MM.1S (cell line): ENCODE data around the gene IFT25.
A peak's percentile ranks its signal among the peaks of the same experiment; 100 is the strongest.
"Not testable (repeated sequence)": the region's sequence is repeated elsewhere in the genome, so short reads cannot be mapped to it uniquely, and the experiment has no call there.

Source experiments
- DNase-seq: peaks from one replicate; pipeline ENCODE4 v3.0.0-alpha.2; 2015
- H2AFZ ChIP-seq: fragments of 300-600 bp; sonication (generic); 2 replicates; pipeline ENCODE4 v1.6.0; 2016; ENCODE audit warnings: antibody characterized with exemption, low read length
- H3F3A ChIP-seq: fragments of 300-600 bp; sonication (generic); 2 replicates; pipeline ENCODE4 v1.6.1; 2016; ENCODE audit warnings: mild to moderate bottlenecking, antibody characterized with exemption, low read length, moderate library complexity, mixed read lengths; ENCODE audit not compliant: insufficient read depth
- H3K27ac ChIP-seq: fragments of 300-600 bp; sonication (generic); 2 replicates; pipeline ENCODE4 v1.5.1; 2016; ENCODE audit warnings: mild to moderate bottlenecking, low read length
- H3K27me3 ChIP-seq: fragments of 300-600 bp; sonication (generic); replicated peaks from 2 replicates; pipeline ENCODE4 v1.6.0; 2016; ENCODE audit warnings: low read length; ENCODE audit not compliant: insufficient read depth
- H3K36me3 ChIP-seq: fragments of 300-600 bp; sonication (generic); replicated peaks from 2 replicates; pipeline ENCODE4 v1.6.1; 2016; ENCODE audit warnings: mild to moderate bottlenecking, low read length, mixed read lengths; ENCODE audit not compliant: insufficient read depth
- H3K4me1 ChIP-seq: fragments of 300-600 bp; sonication (generic); 2 replicates; pipeline ENCODE4 v1.6.1; 2016; ENCODE audit warnings: low read length, mixed read lengths
- H3K4me2 ChIP-seq: fragments of 300-600 bp; sonication (generic); 2 replicates; pipeline ENCODE4 v1.6.0; 2016; ENCODE audit warnings: low read depth, low read length
- H3K4me3 ChIP-seq: fragments of 300-600 bp; sonication (generic); 2 replicates; pipeline ENCODE4 v1.5.1; 2016; ENCODE audit warnings: low read length, mixed read lengths
- H3K79me2 ChIP-seq: fragments of 300-600 bp; sonication (generic); 2 replicates; pipeline ENCODE4 v1.6.1; 2016; ENCODE audit warnings: mixed run types, low read length, mixed read lengths
- H3K9ac ChIP-seq: fragments of 300-600 bp; sonication (generic); 2 replicates; pipeline ENCODE4 v1.6.1; 2016; ENCODE audit warnings: low read length, mixed read lengths
- H3K9me2 ChIP-seq: fragments of 300-600 bp; sonication (generic); replicated peaks from 2 replicates; pipeline ENCODE4 v1.6.1; 2016; ENCODE audit warnings: mild to moderate bottlenecking, low read length, mixed read lengths; ENCODE audit not compliant: insufficient read depth
- H3K9me3 ChIP-seq: fragments of 300-600 bp; sonication (generic); replicated peaks from 2 replicates; pipeline ENCODE4 v1.6.1; 2016; ENCODE audit warnings: mild to moderate bottlenecking, low read length, mixed read lengths; ENCODE audit not compliant: insufficient read depth
- H4K20me1 ChIP-seq: fragments of 300-600 bp; sonication (generic); 2 replicates; pipeline ENCODE4 v1.6.1; 2016; ENCODE audit warnings: mild to moderate bottlenecking, low read length, moderate library complexity, mixed read lengths; ENCODE audit not compliant: insufficient read depth
- CTCF ChIP-seq: fragments of 300-600 bp; sonication (generic); IDR thresholded peaks from 2 replicates; pipeline ENCODE4 v1.5.1; 2016; ENCODE audit warnings: antibody characterized with exemption, low read length, mixed read lengths
- EZH2 ChIP-seq: fragments of 300-600 bp; sonication (generic); optimal IDR thresholded peaks from 2 replicates; pipeline ENCODE3; 2017; ENCODE audit warnings: low read depth, mild to moderate bottlenecking, antibody characterized with exemption, low read length, mixed read lengths
- EZH2phosphoT487 ChIP-seq: fragments of 300-600 bp; sonication (generic); IDR thresholded peaks from 2 replicates; pipeline ENCODE4 v1.6.1; 2018; ENCODE audit warnings: antibody characterized with exemption, low read length

IFT25 gene

DNA sequence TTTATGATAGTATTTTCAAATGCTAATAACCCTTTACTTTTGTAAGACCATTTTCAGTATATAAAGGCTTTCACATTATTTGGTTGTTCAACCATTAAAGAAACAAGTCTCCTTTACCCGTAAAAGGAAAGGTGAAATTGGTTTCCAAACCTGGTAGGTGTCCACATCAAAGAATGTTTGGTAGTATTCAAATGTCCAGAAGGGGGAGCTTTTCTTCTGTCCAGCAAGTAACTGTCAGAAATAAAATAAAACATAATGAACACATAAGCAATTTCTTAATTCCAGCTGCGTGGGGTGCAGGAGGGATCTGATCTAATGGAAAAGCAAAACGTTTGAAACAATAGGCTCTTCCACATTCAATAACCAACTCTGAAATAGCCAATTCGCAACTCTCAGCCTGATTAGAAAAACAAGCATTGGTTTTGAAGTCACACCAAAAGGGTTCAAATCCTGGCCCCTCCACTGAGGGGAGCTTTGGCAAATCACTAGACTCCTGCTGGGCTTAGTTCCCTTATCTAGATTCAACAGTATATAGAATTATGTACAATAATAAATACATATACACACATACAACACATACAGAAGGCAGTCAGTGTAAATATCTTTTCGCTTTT lies 66.9 kb downstream of the IFT25 start:
- Histone ChIP-seq H2AFZ (no peak overlapping the region), H3K4me3 (no peak overlapping the region), H3K36me3 (0 out of 2 replicates have a peak, but pooled peaks cover 3% of the 10 kb centered on the region), H3K79me2 (no peaks in the 10 kb centered on the region), H3K9me2 (no peaks in the 10 kb centered on the region), H3F3A (no peaks in the 10 kb centered on the region), H3K9me3 (no peaks in the 10 kb centered on the region), H3K27me3 (no peaks in the 10 kb centered on the region), H4K20me1 (no peaks in the 10 kb centered on the region), H3K4me2 (no peak overlapping the region), H3K9ac (no peak overlapping the region), H3K4me1 (no peaks in the 10 kb centered on the region), H3K27ac (no peak overlapping the region)
- no peak for TF ChIP-seq EZH2
- TF ChIP-seq CTCF, result peak; percentile 74
- TF ChIP-seq EZH2phosphoT487, result no peak
- DNase-seq, result peak; percentile 73

- H3K4me3 ChIP-seq, H3K4me2 ChIP-seq, H3K9me3 ChIP-seq, H3K27me3 ChIP-seq, H3K79me2 ChIP-seq, H3K36me3 ChIP-seq, H3K9me2 ChIP-seq, H3K27ac ChIP-seq, H3K4me1 ChIP-seq, DNase-seq, H3K9ac ChIP-seq, H3F3A ChIP-seq, H4K20me1 ChIP-seq, H2AFZ ChIP-seq: not testable (repeated sequence)
Measured at GRCh38 chr1:53875150-53875549, 70.3 kb downstream of the IFT25 start.

- H2AFZ ChIP-seq, result no peak overlapping the region
- TF ChIP-seq EZH2phosphoT487, result no peak
- TF ChIP-seq EZH2, result no peak
- TF ChIP-seq CTCF, result no peak
- no peaks in the 10 kb centered on the region for H4K20me1 ChIP-seq
- H3K9ac ChIP-seq, result no peak overlapping the region
- no peak overlapping the region for H3K4me2 ChIP-seq
- no peaks in the 10 kb centered on the region for H3K9me2 ChIP-seq
- no peaks in the 10 kb centered on the region for H3K79me2 ChIP-seq
- H3K36me3 ChIP-seq, result no peaks in the 10 kb centered on the region
- H3K4me1 ChIP-seq, result no peaks in the 10 kb centered on the region
- H3K4me3 ChIP-seq, result no peak overlapping the region
- no peak for DNase-seq
- H3K27me3 ChIP-seq, result no peaks in the 10 kb centered on the region
- no peaks in the 10 kb centered on the region for H3K9me3 ChIP-seq
- H3F3A ChIP-seq, result no peaks in the 10 kb centered on the region
- no peak overlapping the region for H3K27ac ChIP-seq
Measured at GRCh38 chr1:53871773-53872484, 73.6 kb downstream of the IFT25 start.
